Neural cell (in vitro differentiated cells): ENCODE results near the gene WDR73. TPM values are rescaled to one million over a fixed set of nuclear protein-coding genes. Genes with fewer than 3 reads are reported as not detected.

Experiments used
- H2AFZ ChIP-seq: fragments of 200-600, 300-800 bp; sonication (generic), shearing (Covaris generic); 2 replicates; pipeline ENCODE4 v1.6.0; 2014; ENCODE audit warnings: low read depth, mild to moderate bottlenecking, antibody characterized with exemption, low read length, moderate library complexity
- H3F3A ChIP-seq: fragments of 200-600 bp; shearing (Covaris generic); 2 replicates; pipeline ENCODE4 v1.6.1; 2016; ENCODE audit warnings: mild to moderate bottlenecking, moderate library complexity, mixed read lengths, antibody characterized with exemption, low read length; ENCODE audit not compliant: insufficient read depth, poor library complexity, severe bottlenecking
- H3K27ac ChIP-seq: fragments of 200-600, 300-800 bp; sonication (generic), shearing (Covaris generic); 2 replicates; pipeline ENCODE4 v1.5.1; 2014; ENCODE audit warnings: mild to moderate bottlenecking, low read length, moderate library complexity
- H3K27me3 ChIP-seq: fragments of 300-800, 200-600 bp; sonication (generic), shearing (Covaris generic); 2 replicates; pipeline ENCODE4 v1.6.0; 2014; ENCODE audit warnings: mild to moderate bottlenecking, low read depth, low read length, moderate library complexity; ENCODE audit not compliant: insufficient read depth
- H3K36me3 ChIP-seq: fragments of 300-800, 200-600 bp; sonication (generic), shearing (Covaris generic); 2 replicates; pipeline ENCODE4 v1.5.1; 2014; ENCODE audit warnings: mild to moderate bottlenecking, antibody characterized with exemption, low read length, moderate library complexity; ENCODE audit not compliant: insufficient read depth
- H3K4me2 ChIP-seq: fragments of 300-800, 200-600 bp; sonication (generic), shearing (Covaris generic); 2 replicates; pipeline ENCODE4 v1.6.0; 2014; ENCODE audit warnings: mild to moderate bottlenecking, low read length
- H3K4me3 ChIP-seq: fragments of 300-800, 200-600 bp; sonication (generic), shearing (Covaris generic); 2 replicates; pipeline ENCODE4 v1.5.1; 2014; ENCODE audit warnings: mild to moderate bottlenecking, low read length, moderate library complexity
- H3K79me2 ChIP-seq: fragments of 200-600 bp; shearing (Covaris generic); replicated peaks from 2 replicates; pipeline ENCODE4 v1.6.0; 2014; ENCODE audit warnings: mild to moderate bottlenecking, low read length, moderate library complexity; ENCODE audit not compliant: insufficient read depth
- H3K9ac ChIP-seq: fragments of 300-800, 200-600 bp; sonication (generic), shearing (Covaris generic); 2 replicates; pipeline ENCODE4 v1.6.1; 2016; ENCODE audit warnings: mild to moderate bottlenecking, low read length, mixed read lengths
- H3K9me2 ChIP-seq: fragments of 200-600 bp; shearing (Covaris generic); 2 replicates; pipeline ENCODE4 v1.6.1; 2016; ENCODE audit warnings: mild to moderate bottlenecking, low read length, mixed read lengths; ENCODE audit not compliant: insufficient read depth
- H3K9me3 ChIP-seq: fragments of 200-600, 300-800 bp; sonication (generic), shearing (Covaris generic); 2 replicates; pipeline ENCODE4 v1.6.1; 2016; ENCODE audit warnings: mild to moderate bottlenecking, mixed run types, low read length, moderate library complexity, mixed read lengths
- H4K20me1 ChIP-seq: fragments of 200-600 bp; shearing (Covaris generic); 2 replicates; pipeline ENCODE4 v1.6.1; 2016; ENCODE audit warnings: mild to moderate bottlenecking, mixed run types; ENCODE audit not compliant: insufficient read depth
- EP300 ChIP-seq: fragments of 450-650 bp; conservative IDR thresholded peaks from 2 replicates; pipeline ENCODE4 v1.6.1; 2014; ENCODE audit warnings: antibody characterized with exemption, mild to moderate bottlenecking, moderate library complexity; ENCODE audit not compliant: poor library complexity, severe bottlenecking
- EZH2 ChIP-seq: fragments of 200-600, 300-800 bp; shearing (Covaris generic), sonication (generic); IDR thresholded peaks from 2 replicates; pipeline ENCODE4 v1.6.1; 2014; ENCODE audit warnings: antibody characterized with exemption, low read length, borderline replicate concordance, mild to moderate bottlenecking; ENCODE audit not compliant: insufficient read depth, poor library complexity, severe bottlenecking
- MXI1 ChIP-seq: fragments of 450-650 bp; conservative IDR thresholded peaks from 2 replicates; pipeline ENCODE4 v1.6.1; 2014; ENCODE audit warnings: antibody characterized with exemption, mild to moderate bottlenecking; ENCODE audit not compliant: poor library complexity, severe bottlenecking
- POLR2AphosphoS5 ChIP-seq: IDR thresholded peaks from 2 replicates; pipeline ENCODE4 v1.6.1; 2012
- RAD21 ChIP-seq: fragments of 450-650 bp; conservative IDR thresholded peaks from 2 replicates; pipeline ENCODE4 v1.6.1; 2014; ENCODE audit warnings: antibody characterized with exemption, mild to moderate bottlenecking, moderate library complexity
- SMC3 ChIP-seq: fragments of 450-650 bp; conservative IDR thresholded peaks from 2 replicates; pipeline ENCODE4 v1.6.1; 2014; ENCODE audit warnings: antibody characterized with exemption, mild to moderate bottlenecking, moderate library complexity; ENCODE audit not compliant: poor library complexity
- TAF1 ChIP-seq: IDR thresholded peaks from 2 replicates; pipeline ENCODE4 v1.6.1; 2012; ENCODE audit warnings: low read depth
- polyA plus RNA-seq: library from polyadenylated mRNA; depleted of rRNA; stranded (reverse); fragments of >200 nt; gene quantifications from 2 replicates; pipeline ENCODE4 v1.2.3, GENCODE V29; 2014
- TF ChIP-seq, protein P1 (sequence below): fragments of 450-650 bp; IDR thresholded peaks from 2 replicates; pipeline ENCODE4 v1.5.1; 2014; ENCODE audit warnings: antibody characterized with exemption, mild to moderate bottlenecking, moderate library complexity; ENCODE audit not compliant: poor library complexity, severe bottlenecking
- TF ChIP-seq, protein P2 (sequence below): IDR thresholded peaks from 2 replicates; pipeline ENCODE4 v1.6.1; 2012; ENCODE audit warnings: borderline replicate concordance

The WDR73 gene
- polyA plus RNA-seq, 1 donor from 2014 or later: 75.4 TPM

DNA sequence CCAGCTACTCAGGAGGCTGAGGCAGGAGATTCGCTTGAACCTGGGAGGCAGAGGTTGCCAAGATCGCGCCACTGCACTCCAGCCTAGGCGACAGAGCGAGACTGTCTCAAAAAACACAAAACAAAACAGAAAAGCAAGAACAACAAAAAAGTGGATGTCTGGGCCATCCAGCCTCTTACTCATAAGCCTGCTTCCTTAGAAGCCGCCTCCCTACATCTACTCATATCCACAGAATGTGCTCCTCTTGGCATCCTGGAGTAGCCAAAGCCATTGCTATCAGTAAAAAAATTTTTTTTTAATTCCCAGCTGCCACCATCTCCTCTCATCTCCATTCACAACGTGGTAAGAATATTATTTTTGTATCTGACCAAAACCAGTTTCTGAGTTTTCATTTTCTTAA lies 42.5 kb downstream of the WDR73 start:
- Histone ChIP-seq H3K9ac (no peak overlapping the region), H3K36me3 (no peaks in the 10 kb centered on the region), H3K4me3 (no peak overlapping the region), H2AFZ (no peak overlapping the region), H3F3A (no peaks in the 10 kb centered on the region), H3K27me3 (no peaks in the 10 kb centered on the region), H3K9me2 (no peaks in the 10 kb centered on the region), H3K79me2 (peaks cover 46% of the 10 kb centered on the region), H3K9me3 (no peaks in the 10 kb centered on the region), H3K27ac (no peak overlapping the region), H4K20me1 (peaks cover 6% of the 10 kb centered on the region), H3K4me2 (no peak overlapping the region)
- TF ChIP-seq TAF1 (no peak), RAD21 (no peak), MXI1 (no peak), EZH2 (no peak), SMC3 (no peak)

- Histone ChIP-seq H3K79me2 (peaks cover 54% of the 10 kb centered on the region), H3K27me3 (no peaks in the 10 kb centered on the region)
Measured at GRCh38 chr15:84609818-84610525, 44.1 kb downstream of the WDR73 start.

More at GRCh38 chr15:84609818-84610525, 44.1 kb downstream of the WDR73 start:
- TF ChIP-seq EP300 (no peak), POLR2AphosphoS5 (no peak), TAF1 (no peak), EZH2 (no peak), SMC3 (no peak), RAD21 (no peak), MXI1 (no peak)
- TF ChIP-seq, protein P1, sequence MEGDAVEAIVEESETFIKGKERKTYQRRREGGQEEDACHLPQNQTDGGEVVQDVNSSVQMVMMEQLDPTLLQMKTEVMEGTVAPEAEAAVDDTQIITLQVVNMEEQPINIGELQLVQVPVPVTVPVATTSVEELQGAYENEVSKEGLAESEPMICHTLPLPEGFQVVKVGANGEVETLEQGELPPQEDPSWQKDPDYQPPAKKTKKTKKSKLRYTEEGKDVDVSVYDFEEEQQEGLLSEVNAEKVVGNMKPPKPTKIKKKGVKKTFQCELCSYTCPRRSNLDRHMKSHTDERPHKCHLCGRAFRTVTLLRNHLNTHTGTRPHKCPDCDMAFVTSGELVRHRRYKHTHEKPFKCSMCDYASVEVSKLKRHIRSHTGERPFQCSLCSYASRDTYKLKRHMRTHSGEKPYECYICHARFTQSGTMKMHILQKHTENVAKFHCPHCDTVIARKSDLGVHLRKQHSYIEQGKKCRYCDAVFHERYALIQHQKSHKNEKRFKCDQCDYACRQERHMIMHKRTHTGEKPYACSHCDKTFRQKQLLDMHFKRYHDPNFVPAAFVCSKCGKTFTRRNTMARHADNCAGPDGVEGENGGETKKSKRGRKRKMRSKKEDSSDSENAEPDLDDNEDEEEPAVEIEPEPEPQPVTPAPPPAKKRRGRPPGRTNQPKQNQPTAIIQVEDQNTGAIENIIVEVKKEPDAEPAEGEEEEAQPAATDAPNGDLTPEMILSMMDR: no peak
- TF ChIP-seq, protein P2, sequence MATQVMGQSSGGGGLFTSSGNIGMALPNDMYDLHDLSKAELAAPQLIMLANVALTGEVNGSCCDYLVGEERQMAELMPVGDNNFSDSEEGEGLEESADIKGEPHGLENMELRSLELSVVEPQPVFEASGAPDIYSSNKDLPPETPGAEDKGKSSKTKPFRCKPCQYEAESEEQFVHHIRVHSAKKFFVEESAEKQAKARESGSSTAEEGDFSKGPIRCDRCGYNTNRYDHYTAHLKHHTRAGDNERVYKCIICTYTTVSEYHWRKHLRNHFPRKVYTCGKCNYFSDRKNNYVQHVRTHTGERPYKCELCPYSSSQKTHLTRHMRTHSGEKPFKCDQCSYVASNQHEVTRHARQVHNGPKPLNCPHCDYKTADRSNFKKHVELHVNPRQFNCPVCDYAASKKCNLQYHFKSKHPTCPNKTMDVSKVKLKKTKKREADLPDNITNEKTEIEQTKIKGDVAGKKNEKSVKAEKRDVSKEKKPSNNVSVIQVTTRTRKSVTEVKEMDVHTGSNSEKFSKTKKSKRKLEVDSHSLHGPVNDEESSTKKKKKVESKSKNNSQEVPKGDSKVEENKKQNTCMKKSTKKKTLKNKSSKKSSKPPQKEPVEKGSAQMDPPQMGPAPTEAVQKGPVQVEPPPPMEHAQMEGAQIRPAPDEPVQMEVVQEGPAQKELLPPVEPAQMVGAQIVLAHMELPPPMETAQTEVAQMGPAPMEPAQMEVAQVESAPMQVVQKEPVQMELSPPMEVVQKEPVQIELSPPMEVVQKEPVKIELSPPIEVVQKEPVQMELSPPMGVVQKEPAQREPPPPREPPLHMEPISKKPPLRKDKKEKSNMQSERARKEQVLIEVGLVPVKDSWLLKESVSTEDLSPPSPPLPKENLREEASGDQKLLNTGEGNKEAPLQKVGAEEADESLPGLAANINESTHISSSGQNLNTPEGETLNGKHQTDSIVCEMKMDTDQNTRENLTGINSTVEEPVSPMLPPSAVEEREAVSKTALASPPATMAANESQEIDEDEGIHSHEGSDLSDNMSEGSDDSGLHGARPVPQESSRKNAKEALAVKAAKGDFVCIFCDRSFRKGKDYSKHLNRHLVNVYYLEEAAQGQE: no peak
- no peak overlapping the region for H3K27ac ChIP-seq
- H3K9me2 ChIP-seq: no peaks in the 10 kb centered on the region
- no peak overlapping the region for H3K4me3 ChIP-seq
- H3K9me3 ChIP-seq: no peaks in the 10 kb centered on the region
- no peak overlapping the region for H2AFZ ChIP-seq
- no peak overlapping the region for H3K9ac ChIP-seq
- peaks cover 4% of the 10 kb centered on the region for H3K36me3 ChIP-seq
- H3K4me2 ChIP-seq: no peak overlapping the region
- H3F3A ChIP-seq: no peaks in the 10 kb centered on the region
- peaks cover 17% of the 10 kb centered on the region for H4K20me1 ChIP-seq
